Smooth muscle cell of bladder (primary cell): ENCODE measurements around the gene TMEM95. TPM values are rescaled to one million over a fixed set of nuclear protein-coding genes. Genes with fewer than 3 reads are reported as not detected.

Experiments
- total RNA-seq: library from RNA; depleted of rRNA; stranded (reverse); fragments of >200 nt; gene quantifications from 2 replicates; pipeline ENCODE4 v1.2.3, GENCODE V29; 2014

The TMEM95 gene, protein sequence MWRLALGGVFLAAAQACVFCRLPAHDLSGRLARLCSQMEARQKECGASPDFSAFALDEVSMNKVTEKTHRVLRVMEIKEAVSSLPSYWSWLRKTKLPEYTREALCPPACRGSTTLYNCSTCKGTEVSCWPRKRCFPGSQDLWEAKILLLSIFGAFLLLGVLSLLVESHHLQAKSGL
- total RNA-seq = not detected in 2 replicates

GRCh38 chr17:7355053-7355452, at the start of gene TMEM95:
Gene TMEM95 (plus strand): TSS chr17:7355156. CDS start chr17:7355205, 49 bp downstream.

DNA sequence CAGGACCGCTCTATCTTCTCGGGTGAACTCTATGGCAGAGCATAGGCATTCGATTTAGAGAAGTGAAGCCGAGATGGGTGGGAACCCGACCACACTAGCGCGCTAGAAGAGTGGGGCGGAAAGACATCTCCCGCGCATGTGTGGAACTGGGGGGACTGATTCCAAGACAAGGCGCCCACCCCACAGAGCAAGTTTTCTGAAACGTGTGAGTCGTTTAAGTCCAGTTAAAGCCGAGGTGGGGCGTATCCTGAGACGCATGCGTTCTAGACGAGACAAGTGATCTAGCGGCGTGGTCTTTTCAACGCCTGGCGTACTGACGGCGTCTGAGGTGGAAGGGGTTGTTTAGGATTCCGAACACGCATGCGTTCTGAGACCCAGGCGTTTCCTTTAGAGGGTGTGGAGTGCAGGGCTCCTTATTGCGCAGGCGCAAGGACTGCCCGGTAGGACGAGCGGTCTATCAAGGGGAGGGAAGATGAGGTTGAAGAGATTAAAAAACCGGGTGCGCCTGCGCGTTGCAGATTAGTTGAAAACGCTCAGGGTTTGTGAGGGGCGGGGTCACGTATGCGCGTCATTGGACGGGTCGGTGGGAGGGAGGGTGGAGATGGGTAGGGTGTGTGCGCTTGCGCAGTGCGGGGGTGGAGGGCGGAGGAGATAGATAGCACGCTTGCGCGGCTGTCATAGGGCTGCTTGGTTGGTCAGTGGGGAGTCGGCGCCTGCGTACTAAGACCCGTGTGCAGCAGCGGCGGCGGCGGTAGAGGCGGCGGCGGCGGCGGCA, 47.9 kb upstream of the TMEM95 start, which contains the start of gene EIF5A:
TSS of gene EIF5A (plus strand) at position 718 of the 775 bp plus-strand sequence. CDS start 2,008 bp downstream, outside the sequence.

DNA sequence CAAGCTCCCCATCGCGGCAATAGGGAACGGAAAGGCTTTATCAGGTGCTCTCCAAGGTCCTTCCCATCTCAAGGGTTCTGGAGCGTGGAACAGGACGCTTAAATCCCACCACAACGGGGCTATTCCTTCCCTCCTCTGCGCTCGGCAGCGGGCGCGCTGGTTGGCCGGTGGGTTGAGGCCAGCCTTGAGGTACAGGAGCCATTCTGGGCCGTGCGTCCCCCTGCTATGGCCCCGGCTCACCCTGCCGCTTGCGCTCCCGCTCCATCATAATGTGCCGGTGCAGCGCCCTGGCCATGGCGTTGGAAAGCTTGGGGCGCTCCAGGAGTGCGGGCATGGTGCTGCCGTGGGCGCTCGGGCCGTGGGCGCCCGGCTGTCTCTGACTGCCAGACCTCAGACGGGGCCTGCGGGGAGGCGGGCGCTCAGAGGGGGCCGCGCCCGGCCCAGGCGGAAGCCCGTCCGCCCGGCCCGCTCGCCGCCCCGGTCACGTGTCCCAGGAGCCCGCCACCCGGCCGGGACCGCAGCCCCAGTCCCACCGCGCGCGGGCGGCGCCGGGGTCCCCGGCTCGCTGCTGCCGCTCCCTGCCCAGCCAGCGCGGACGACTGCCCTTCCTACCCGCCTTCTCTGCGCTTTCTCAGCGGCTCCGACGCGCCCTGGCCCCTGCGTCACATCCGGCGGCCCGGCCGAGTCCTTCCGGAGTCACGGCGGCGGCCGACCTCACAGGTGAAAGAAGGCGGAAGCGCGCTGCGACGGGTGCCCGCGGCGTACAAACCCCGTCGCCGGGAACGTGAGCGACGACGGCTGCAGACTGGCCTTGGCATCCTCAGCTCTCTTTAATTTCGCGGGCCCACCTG, 40.0 kb upstream of the TMEM95 start, which contains the start of gene GPS2:
TSS of gene GPS2 (minus strand) at position 642 of the 851 bp plus-strand sequence. CDS start at position 334, 308 bp downstream.

DNA sequence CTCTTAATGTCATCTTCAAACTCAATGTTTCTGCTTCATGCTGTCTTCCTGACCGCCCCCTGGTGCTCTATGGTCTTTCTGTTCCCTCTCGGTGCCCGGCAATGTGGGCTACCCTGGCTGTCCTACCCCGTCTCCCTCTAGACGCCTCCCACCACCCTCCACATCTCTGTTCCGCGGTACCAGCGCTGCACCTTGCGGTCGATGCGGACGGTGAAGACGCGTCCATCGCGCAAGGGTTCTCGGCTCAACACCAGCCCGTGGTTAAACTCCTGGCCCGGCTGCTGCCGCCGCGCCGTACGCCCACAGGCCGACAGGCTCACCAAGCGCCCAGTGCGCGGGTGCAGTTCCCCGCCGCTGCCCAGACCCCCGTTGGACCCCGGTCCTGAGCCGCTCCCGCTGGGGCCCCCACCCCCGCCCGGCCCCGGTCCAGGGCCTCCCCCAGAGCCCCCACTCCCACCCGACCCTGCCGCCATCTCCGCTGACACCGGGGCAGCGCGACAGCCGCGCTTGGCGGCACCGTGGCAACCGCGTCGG, 26.0 kb upstream of the TMEM95 start, which contains the start of gene NEURL4:
TSS of gene NEURL4 (minus strand) at position 496 of the 534 bp plus-strand sequence. CDS start at position 473, 23 bp downstream.

DNA sequence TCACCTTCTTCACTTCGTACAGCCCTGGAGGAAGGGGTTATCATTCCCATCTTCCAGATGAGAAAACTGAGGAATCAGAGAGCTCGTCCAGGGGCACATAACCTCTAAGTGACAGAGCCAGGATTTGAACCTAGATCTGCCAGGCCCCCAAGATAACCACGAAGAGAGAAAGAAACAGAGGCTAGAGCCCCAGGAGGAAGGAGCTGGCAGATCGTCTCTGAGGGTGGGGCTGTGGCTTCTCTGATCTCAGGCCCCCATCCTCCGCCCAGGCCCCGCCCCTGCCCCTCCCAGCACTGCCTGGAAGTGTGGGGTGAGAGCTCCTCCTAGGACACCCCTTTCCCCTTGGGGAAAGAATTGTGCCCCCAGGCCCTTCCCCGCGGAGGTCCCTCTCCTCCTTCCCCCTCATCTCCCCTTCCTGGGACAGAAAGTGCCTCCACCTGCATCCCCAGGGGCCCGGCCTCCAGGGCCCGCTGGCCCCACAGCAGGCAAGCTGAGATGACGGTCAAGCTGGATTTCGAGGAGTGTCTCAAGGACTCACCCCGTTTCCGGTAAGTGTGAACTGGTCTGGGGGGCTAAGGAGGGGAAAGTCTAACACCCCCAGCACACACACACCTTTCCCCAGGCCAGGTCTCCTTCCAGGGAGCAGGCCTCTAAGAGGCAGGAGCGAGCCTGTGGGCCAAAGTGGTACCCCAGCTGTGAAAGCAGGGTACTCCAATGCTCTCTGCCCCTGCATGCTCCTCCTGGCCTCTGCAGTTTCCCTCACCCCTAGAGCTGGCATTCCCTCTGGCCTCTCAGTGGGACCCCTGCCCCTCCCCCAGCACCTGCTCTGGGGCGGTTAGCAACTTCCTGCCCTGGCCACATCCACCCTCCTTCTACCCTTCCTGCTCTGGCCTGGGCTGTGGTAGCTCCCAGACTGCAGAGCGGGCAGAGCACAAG, 18.4 kb upstream of the TMEM95 start, which contains the start of gene ACAP1:
TSS of gene ACAP1 (plus strand) at position 290 of the 936 bp plus-strand sequence. CDS start at position 496, 206 bp downstream.

GRCh38 chr17:7351665-7352502, 3.1 kb upstream of the TMEM95 start, which contains the start of gene KCTD11:
Gene KCTD11 (plus strand): TSS chr17:7352162.

GRCh38 chr17:7380855-7381683, 26.1 kb downstream of the TMEM95 start, which contains the start of gene TNK1:
Gene TNK1 (plus strand): TSS chr17:7381089. CDS start chr17:7382927, 1,838 bp downstream.

GRCh38 chr17:7394452-7395191, 39.7 kb downstream of the TMEM95 start, which contains the start of gene PLSCR3:
Gene PLSCR3 (minus strand): TSS chr17:7394525. CDS start chr17:7394110, 415 bp downstream.

GRCh38 chr17:7403977-7404736, 49.2 kb downstream of the TMEM95 start, which contains the start of gene TMEM256:
Gene TMEM256 (minus strand): TSS chr17:7404097. CDS start chr17:7404084, 13 bp downstream.

Other genes with a start within 250 kb of the TMEM95 start
- not detected in 2 replicates for gene ASGR2, start 240.3 kb upstream of the TMEM95 start, total RNA-seq
- 0.28 and 0.37 TPM in 2 replicates for gene ASGR1, start 175.8 kb upstream of the TMEM95 start, total RNA-seq
- 9.0 and 18.4 TPM in 2 replicates for gene DLG4, start 135.3 kb upstream of the TMEM95 start, total RNA-seq
- 227 and 290 TPM in 2 replicates for gene ACADVL, start 135.2 kb upstream of the TMEM95 start, total RNA-seq
- gene DVL2, start 120.6 kb upstream of the TMEM95 start, total RNA-seq = 78.2 and 87.1 TPM in 2 replicates
- 38.3 and 47.5 TPM in 2 replicates for gene PHF23, start 115.7 kb upstream of the TMEM95 start, total RNA-seq
- gene GABARAP, start 112.7 kb upstream of the TMEM95 start, total RNA-seq = 168 and 193 TPM in 2 replicates
- gene CTDNEP1, start 103.4 kb upstream of the TMEM95 start, total RNA-seq = 15.2 and 17.6 TPM in 2 replicates
- gene ELP5, start 102.9 kb upstream of the TMEM95 start, total RNA-seq = 26.5 and 27.7 TPM in 2 replicates
- 1.3 and 1.6 TPM in 2 replicates for gene CLDN7, start 92.7 kb upstream of the TMEM95 start, total RNA-seq
- gene SLC2A4, start 73.4 kb upstream of the TMEM95 start, total RNA-seq = 0.28 TPM in 2 replicates
- gene YBX2, start 60.5 kb upstream of the TMEM95 start, total RNA-seq = 0.09 TPM in 1 of 2 replicates, not detected in the other
- gene EIF5A, start 47.5 kb upstream of the TMEM95 start, total RNA-seq = 397 and 405 TPM in 2 replicates
- 26.2 and 32.5 TPM in 2 replicates for gene GPS2, start 39.8 kb upstream of the TMEM95 start, total RNA-seq
- gene NEURL4, start 25.8 kb upstream of the TMEM95 start, total RNA-seq = 14.4 and 23.1 TPM in 2 replicates
- gene ACAP1, start 18.6 kb upstream of the TMEM95 start, total RNA-seq = 2.1 and 3.3 TPM in 2 replicates
- 6.8 and 16.4 TPM in 2 replicates for gene KCTD11, start 3.0 kb upstream of the TMEM95 start, total RNA-seq
- 0.37 and 0.57 TPM in 2 replicates for gene TNK1, start 25.9 kb downstream of the TMEM95 start, total RNA-seq
- gene PLSCR3, start 39.4 kb downstream of the TMEM95 start, total RNA-seq = 13.9 and 14.4 TPM in 2 replicates
- 105 and 158 TPM in 2 replicates for gene TMEM256, start 48.9 kb downstream of the TMEM95 start, total RNA-seq
- 4.1 and 6.3 TPM in 2 replicates for gene NLGN2, start 52.7 kb downstream of the TMEM95 start, total RNA-seq
- not detected in 2 replicates for gene SPEM1, start 65.2 kb downstream of the TMEM95 start, total RNA-seq
- gene SPEM2, start 70.5 kb downstream of the TMEM95 start, total RNA-seq = not detected in 2 replicates
- not detected in 2 replicates for gene SPEM3, start 73.7 kb downstream of the TMEM95 start, total RNA-seq
- gene TMEM102, start 80.3 kb downstream of the TMEM95 start, total RNA-seq = 0.71 and 0.74 TPM in 2 replicates
- gene FGF11, start 84.4 kb downstream of the TMEM95 start, total RNA-seq = 0.71 and 3.4 TPM in 2 replicates
- 5.9 and 7.3 TPM in 2 replicates for gene CHRNB1, start 89.9 kb downstream of the TMEM95 start, total RNA-seq
- 14.8 and 19.0 TPM in 2 replicates for gene ZBTB4, start 124.5 kb downstream of the TMEM95 start, total RNA-seq
- not detected in 2 replicates for gene SLC35G6, start 126.3 kb downstream of the TMEM95 start, total RNA-seq
- 65.1 and 79.0 TPM in 2 replicates for gene POLR2A, start 129.2 kb downstream of the TMEM95 start, total RNA-seq
- gene TNFSF12, start 193.9 kb downstream of the TMEM95 start, total RNA-seq = 2.1 and 4.4 TPM in 2 replicates
- 0.71 and 0.74 TPM in 2 replicates for gene TNFSF13, start 203.6 kb downstream of the TMEM95 start, total RNA-seq
- 61.0 and 67.3 TPM in 2 replicates for gene SENP3, start 206.8 kb downstream of the TMEM95 start, total RNA-seq
- gene CD68, start 224.5 kb downstream of the TMEM95 start, total RNA-seq = 11.2 and 16.3 TPM in 2 replicates
- gene MPDU1, start 228.7 kb downstream of the TMEM95 start, total RNA-seq = 54.0 and 54.8 TPM in 2 replicates
- 0.14 and 0.18 TPM in 2 replicates for gene SOX15, start 234.9 kb downstream of the TMEM95 start, total RNA-seq